Ishikawa (cell line): ENCODE results near the gene TNFRSF4.

Experiments
- EP300 ChIP-seq: IDR thresholded peaks from 2 replicates; pipeline ENCODE4 v1.6.1; 2012; ENCODE audit warnings: borderline replicate concordance
- RAD21 ChIP-seq: IDR thresholded peaks from 2 replicates; pipeline ENCODE4 v1.6.1; 2012; ENCODE audit warnings: low read depth
- TEAD4 ChIP-seq: IDR thresholded peaks from 2 replicates; pipeline ENCODE4 v1.6.1; 2012
- YY1 ChIP-seq: IDR thresholded peaks from 2 replicates; pipeline ENCODE4 v1.6.1; 2012; ENCODE audit warnings: low read depth

DNA sequence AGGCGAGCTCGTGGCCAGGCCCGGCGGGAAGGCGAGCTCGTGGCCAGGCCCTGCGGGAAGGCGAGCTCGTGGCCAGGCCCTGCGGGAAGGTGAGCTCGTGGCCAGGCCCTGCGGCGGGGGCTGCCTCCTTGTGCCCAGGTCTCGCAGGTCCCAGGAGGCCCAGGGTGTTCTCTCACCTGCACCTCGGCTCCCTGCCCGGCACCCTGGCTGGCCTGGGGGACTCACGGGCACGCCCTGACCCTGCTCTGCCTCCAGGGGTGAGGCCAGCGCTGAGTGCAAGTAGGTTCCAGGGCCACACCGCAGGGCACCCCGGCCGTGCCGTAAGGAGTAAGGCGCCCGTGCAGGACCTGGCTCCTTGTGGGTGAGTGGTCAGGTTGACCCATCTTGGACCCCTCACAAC, 13.4 kb upstream of the TNFRSF4 start:
- no peak for TF ChIP-seq RAD21
- no peak for TF ChIP-seq EP300
- TF ChIP-seq TEAD4 = no peak
- no peak for TF ChIP-seq YY1
